ENCODE data around the gene SORBS2. TPM values are rescaled to one million over a fixed set of nuclear protein-coding genes. Genes with fewer than 3 reads are reported as not detected.

SORBS2 gene
- total RNA-seq, 1 donor from 2014 or later = 18.8 TPM

GRCh38 chr4:185651851-185652250, 160.1 kb downstream of the SORBS2 start:
- Histone ChIP-seq H3K36me3 (ENCODE audit: control insufficient read depth, insufficient read depth, low read length) (no peaks in the 10 kb centered on the region), H3K27me3 (ENCODE audit: control insufficient read depth, insufficient read depth, low read length) (no peaks in the 10 kb centered on the region), H3K4me3 (ENCODE audit: low read depth, low read length) (no peak overlapping the region)
- TF ChIP-seq CTCF (IDR thresholded peaks at IDR 0.05; ENCODE audit: insufficient read depth, low read length, poor library complexity, severe bottlenecking) = no peak
- DNase-seq (ENCODE audit: low read depth) = no peak

DNA sequence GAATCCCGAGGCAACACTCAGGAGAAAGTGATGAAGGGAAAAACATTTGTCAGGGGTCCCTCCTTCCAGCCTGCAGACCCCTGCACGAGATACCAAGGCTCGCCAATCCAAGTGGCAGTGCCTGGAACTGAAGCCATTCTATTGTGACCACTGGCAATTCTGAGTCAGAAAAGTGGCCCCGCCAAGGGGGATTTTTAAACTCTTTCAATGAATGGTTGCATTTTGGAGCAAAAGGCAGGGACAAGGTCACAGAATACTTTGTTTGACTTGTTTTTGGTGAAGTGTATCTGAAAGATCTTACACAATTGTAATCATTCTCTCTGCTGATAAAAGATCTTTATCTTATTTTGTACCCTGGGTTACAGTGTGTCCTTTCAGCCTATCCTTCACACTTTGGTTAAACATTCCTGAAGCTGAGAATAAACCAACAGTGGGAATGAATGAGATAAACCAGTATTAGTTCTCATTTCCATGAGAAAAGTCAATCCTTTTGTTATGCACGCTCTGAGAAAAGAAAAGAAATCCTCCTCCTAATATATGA, 160.8 kb downstream of the SORBS2 start:
- Histone ChIP-seq H3K4me3 (ENCODE audit: low read depth, low read length) (no peak overlapping the region), H3K27me3 (ENCODE audit: control insufficient read depth, insufficient read depth, low read length) (no peaks in the 10 kb centered on the region), H3K36me3 (ENCODE audit: control insufficient read depth, insufficient read depth, low read length) (no peaks in the 10 kb centered on the region)
- no peak for DNase-seq (ENCODE audit: low read depth)
- no peak for TF ChIP-seq CTCF (IDR thresholded peaks at IDR 0.05; ENCODE audit: insufficient read depth, low read length, poor library complexity, severe bottlenecking)

DNA sequence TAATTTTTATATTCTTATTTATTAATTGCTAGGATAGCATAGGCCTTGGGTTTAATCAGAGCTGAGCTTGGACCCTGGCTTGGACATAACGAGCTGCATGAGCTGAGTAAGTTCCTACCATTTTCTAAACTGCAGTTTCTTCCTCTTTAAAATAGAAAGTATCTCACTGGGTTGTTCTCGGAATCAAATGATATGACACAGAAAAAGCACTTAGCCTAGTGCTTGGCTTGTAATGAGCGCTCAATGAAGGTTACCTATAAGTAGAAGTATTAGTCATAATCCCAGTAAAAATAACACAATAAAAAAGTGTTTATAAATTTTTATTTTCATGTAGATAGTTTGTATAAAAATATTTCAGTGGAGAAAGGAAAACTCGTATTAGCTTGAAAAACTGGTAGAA, 163.4 kb downstream of the SORBS2 start:
- TF ChIP-seq CTCF (IDR thresholded peaks at IDR 0.05; ENCODE audit: insufficient read depth, low read length, poor library complexity, severe bottlenecking) = no peak
- Histone ChIP-seq H3K36me3 (ENCODE audit: control insufficient read depth, insufficient read depth, low read length) (no peaks in the 10 kb centered on the region), H3K27me3 (ENCODE audit: control insufficient read depth, insufficient read depth, low read length) (no peaks in the 10 kb centered on the region), H3K4me3 (ENCODE audit: low read depth, low read length) (no peak overlapping the region)
- no peak for DNase-seq (ENCODE audit: low read depth)

- Histone ChIP-seq H3K36me3 (ENCODE audit: control insufficient read depth, insufficient read depth, low read length) (no peaks in the 10 kb centered on the region), H3K4me3 (ENCODE audit: low read depth, low read length) (no peak overlapping the region), H3K27me3 (ENCODE audit: control insufficient read depth, insufficient read depth, low read length) (no peaks in the 10 kb centered on the region)
- no peak for TF ChIP-seq CTCF (IDR thresholded peaks at IDR 0.05; ENCODE audit: insufficient read depth, low read length, poor library complexity, severe bottlenecking)
- DNase-seq (ENCODE audit: low read depth) = no peak
Observed at GRCh38 chr4:185645403-185645802, 166.6 kb downstream of the SORBS2 start.

DNA sequence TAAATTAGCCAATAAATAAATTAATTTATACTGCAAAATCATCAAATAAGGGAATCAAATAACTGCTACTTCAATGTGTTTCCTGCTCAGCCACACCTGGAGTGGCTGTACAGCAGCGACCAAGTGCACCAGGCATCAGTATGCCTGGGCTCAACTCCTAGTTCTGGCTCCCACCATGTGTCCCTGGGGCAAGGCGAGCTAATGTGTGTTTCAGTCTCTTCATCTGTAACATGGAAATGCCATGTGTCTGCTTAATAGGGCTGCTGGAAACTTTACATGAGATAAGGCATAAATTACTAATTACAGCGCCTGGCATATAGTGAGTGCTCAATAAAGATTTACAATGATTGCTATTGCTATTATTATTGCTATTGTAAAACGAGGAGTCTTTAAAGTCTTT, 167.6 kb downstream of the SORBS2 start:
- H3K36me3 ChIP-seq (ENCODE audit: control insufficient read depth, insufficient read depth, low read length) = no peaks in the 10 kb centered on the region
- no peak for DNase-seq (ENCODE audit: low read depth)
- no peak overlapping the region for H3K4me3 ChIP-seq (ENCODE audit: low read depth, low read length)
- no peak for TF ChIP-seq CTCF (IDR thresholded peaks at IDR 0.05; ENCODE audit: insufficient read depth, low read length, poor library complexity, severe bottlenecking)
- no peaks in the 10 kb centered on the region for H3K27me3 ChIP-seq (ENCODE audit: control insufficient read depth, insufficient read depth, low read length)

DNA sequence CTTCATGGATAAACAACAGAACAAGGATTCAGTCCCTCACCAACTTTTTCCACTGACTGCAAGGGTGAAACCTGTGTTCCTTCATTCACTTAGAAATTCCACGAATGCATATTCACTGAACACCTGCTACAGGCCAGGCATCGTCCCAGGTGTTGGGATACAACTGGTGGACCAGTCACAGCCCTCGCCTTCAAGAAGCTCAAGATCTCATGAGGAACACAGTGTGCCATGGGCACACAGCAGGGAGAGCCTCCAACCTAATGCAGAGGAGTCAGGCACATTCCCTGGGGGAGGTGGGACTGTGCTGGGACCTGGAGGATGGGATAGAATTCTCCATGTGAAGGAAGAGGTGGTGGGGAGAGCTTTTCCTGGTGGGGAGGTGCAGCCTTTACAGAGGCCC, 169.1 kb downstream of the SORBS2 start:
- no peaks in the 10 kb centered on the region for H3K36me3 ChIP-seq (ENCODE audit: control insufficient read depth, insufficient read depth, low read length)
- H3K4me3 ChIP-seq (ENCODE audit: low read depth, low read length) = no peak overlapping the region
- peaks cover 2% of the 10 kb centered on the region for H3K27me3 ChIP-seq (ENCODE audit: control insufficient read depth, insufficient read depth, low read length)
- TF ChIP-seq CTCF (IDR thresholded peaks at IDR 0.05; ENCODE audit: insufficient read depth, low read length, poor library complexity, severe bottlenecking) = no peak
- no peak for DNase-seq (ENCODE audit: low read depth)
